HG03378 (cell line): ENCODE data around the gene PODXL2.

ENCODE experiments used
- ATAC-seq: cut with Tn5 transposase; IDR thresholded peaks from one replicate; pipeline ENCODE4 v1.9.1; 2021; ENCODE audit warnings: mild to moderate bottlenecking, moderate library complexity; ENCODE audit not compliant: unreplicated experiment

The PODXL2 gene

DNA sequence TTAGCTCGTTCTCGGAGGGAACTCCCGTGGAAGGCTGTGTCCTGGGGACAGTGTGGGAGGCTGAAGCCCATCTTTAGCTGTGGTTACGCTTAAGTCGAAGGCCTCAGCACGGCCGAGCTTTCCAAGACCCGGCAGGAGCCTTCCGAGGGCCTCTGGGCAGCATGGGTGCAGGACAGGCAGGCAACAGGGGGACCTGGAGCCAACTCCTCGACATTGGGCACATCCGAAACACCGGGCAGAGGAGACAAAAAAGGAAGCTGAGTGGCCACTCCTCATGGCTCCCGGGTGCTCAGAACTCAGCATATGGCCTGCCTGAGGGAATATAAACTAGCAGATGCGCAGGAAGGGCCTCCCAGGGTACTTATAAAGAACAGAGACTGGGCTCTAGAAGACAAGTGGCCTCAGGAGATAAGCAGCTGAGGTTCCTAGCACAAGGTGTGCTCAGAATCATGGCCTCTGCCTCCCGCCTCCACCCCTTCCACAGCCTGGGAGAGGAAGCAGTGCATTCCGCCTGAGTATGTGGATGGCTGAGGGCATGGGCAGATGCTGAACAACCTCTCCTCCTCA is 77.9 kb downstream of the PODXL2 start:
- no peak for ATAC-seq

DNA sequence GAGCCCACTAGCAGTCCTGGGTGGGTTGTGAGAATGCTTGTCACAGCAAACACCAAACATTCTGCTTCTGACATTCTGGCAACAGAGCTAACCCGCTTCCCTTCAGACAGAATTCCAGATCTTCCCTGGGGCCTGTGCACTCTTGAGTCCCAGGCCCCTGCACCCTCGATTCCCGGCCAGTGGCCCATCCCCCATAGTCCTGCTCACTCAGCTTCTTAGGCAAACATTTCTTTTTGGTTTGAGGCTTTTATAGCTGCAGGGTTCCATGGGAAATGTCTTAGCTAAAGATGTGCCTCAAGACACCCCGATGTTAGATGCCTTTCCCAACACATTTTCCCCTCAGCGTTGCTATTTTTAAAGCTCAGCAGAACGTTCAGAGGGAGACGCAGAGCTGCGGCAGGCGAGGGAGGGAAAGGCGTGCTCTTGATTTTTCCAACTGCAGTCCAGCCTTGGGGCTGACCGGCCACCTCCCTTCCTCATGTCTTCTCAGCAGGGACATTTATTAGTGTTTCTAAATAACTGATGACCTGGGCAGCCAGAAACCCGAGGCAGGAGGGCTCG is 78.9 kb downstream of the PODXL2 start:
- ATAC-seq = no peak

DNA sequence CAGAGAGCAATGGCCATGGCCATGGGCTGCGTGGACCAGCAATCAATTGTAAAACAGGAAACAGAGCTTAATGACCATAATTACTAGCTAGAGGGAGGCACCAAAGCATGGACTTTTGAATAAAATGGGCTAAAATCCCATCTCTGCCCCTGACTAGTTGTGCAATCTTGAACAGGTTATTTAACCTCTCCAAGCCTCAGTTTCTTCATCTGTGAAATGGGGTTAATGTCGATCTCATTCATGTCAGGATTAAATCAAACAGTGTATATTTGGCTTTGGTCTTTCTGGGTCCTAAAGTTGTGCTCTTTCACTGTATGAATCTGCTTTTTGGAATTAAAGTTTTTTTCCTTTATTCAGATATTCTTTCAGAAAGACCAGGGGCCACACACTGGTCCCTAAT is 79.9 kb downstream of the PODXL2 start:
- no peak for ATAC-seq

DNA sequence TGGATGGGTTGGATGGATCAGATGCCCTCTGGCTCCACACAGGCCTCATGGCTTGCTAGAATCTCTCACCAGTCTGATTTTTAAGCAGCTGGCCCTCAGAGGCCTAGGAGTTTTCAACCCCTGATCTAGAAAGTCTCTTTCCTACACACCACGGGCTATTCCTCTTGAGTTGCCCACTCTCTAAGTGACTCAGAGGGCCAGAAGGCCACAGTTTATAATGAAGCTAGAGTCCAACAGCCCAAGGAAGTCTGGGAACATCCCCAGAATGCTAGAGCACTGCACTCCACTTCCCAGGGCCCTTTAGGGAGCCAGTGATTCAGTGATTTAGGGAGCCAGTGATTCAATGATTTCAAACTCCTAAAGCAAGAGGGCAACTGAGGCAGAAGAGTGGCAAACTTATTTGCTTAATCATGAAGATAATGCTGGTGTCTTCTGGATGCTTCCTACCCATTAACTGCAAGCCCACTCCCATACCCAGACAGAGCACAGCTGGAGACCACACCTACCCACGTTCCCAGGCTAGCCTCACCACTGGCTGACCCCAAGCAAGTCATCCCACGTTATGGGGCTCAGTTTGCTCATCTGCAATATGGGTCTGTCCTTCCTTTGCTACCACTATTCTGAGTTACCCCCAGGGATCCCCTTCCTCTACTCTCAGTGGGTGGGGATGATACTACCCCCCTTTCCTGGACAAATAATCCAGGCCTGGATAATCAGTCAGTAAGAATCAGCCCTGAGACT is 80.5 kb downstream of the PODXL2 start:
- ATAC-seq = no peak

DNA sequence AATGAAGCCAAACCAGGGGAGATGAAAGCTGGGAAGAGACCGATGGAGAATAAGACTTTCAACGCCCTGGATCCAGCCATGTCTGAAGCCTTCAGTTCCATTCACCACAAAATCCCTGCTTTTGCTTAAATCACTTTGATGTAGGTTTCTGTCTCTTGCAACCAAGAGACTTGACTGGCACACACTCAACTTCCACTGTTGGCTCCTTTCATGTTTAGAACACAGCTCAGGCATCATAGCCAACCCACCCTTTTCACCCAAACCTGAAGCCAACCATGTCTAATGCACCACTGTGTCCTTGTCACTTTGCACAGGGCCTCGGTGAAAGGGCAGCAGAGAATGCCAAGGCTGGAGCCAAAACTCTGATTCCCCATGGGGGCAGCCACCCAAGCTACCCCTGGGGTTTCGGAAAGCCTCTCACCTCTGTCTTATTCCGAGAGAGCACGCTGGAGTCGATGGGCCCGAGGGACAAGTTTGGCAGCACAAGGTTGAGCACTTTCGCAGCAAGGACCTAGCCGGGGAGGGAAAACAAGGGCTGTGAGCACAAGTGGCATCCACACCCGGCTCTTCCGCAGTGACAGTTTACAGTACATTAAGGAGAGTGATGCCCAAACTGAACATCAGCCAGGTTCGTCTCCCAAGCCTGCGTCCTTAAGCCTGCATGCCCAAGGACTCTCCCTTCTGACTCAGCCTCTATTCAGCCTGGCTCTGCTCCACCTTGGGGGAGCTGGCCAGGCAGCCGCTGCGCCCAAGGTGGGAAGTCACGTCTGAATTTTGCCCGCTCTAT is 81.4 kb downstream of the PODXL2 start:
- no peak for ATAC-seq

DNA sequence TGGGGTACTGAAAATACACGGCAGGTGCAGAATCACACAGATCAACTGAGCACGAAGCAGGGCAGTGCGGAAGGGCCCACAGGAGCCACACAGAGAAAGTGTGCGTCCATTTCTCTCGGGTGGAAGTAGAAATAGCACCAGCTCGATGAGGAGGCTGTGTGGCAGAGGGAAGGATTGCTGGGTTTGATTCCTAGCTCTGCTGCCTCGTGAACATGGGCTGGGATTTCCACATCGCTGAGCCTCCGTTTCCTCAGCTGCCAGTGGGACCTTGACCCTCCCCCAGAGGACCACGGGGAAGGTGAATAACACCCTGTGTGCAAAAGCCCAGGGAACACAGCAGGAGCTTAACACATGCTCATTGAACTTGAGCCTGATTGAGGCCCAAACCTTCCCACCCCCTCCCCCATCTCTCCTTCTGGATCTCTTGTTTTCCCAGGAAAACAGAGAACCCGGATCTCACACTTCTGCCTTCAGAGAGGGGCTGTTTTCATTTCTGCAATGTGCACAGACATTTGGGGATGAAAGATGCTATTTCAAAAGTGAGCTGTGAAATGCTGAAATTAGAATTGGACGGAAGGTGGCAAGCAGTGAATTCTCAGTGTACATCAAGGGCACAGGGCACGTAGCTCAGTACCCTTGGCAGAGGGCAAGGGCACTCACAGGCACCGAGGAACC is 82.2 kb downstream of the PODXL2 start:
- no peak for ATAC-seq

DNA sequence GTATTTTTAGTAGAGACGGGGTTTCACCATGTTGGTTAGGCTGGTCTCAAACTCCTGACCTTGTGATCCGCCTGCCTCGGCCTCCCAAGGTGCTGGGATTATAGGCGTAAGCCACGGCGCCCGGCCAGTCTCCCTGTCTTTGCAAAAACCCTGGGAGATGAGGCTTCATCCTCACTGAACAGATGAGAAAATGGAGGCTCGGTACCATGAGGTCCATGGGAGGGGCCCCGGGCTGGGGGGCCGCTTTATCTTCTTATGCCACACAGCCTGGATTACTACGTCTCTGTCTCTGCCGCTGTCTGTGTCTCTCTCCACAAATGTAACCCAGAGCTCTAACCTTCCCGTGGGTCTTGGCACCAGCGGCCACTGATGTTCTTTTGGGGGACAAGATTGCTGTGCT is 82.9 kb downstream of the PODXL2 start:
- no peak for ATAC-seq

DNA sequence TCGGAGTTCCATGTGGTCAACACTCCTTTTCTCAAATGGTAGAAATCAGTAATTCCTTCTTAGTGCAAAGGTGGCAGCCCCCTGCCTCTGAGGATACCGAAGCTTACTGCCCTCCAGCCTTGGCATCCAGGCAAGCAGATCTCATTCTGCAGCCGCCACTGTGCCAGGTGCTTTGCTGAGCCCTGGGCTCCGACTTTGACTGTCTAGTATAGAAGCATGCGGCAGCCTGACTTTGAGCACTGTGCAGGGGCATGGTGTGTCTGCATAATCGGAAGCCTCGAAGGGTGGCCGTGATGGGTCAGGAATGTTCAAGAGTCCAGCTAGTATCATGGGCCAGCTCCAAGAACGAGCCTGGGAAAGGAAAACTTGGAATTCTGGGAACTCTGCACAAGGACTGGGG is 83.5 kb downstream of the PODXL2 start:
- no peak for ATAC-seq

DNA sequence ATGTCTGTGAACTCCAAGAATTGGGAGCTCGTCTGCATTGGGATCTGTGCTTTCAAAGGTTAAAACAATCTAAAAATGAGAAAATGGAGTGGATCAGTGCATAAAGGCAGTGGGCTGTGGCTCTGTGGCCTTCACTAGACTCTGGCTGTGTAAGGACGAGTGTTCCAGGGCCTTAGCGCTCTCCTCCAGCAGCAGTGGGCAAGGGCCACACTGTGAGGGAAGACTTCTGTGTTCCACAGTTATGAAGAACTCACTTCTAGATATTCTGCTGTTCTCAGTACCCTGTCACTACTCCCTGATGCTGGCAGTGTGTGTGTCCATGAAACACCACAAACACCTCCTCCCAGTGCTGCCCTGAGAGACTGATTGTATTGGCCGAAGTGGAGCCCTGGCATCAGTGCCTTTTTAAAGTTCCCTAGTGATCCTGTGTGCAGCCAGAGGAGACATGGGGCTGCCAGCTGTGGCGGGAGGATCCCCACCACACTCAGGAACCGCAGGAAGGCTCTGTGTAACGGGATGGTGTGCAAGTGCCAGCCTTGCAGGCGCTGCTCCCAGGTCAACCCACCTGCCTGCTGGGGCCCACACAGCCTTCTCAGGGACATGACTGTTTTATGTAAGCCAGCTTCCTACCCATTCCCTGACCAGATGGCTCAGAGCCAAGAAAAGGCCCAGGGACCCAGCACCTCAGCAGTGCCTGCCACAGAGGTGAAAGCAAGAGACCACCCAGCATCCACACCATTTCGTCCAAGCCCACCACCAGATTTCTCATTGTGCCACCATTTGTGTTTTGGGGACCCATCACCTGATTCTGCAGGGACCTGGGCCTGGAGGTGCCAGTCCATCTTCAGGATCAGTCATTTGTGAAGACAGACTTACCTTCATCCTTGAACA is 84.1 kb downstream of the PODXL2 start:
- ATAC-seq = no peak

DNA sequence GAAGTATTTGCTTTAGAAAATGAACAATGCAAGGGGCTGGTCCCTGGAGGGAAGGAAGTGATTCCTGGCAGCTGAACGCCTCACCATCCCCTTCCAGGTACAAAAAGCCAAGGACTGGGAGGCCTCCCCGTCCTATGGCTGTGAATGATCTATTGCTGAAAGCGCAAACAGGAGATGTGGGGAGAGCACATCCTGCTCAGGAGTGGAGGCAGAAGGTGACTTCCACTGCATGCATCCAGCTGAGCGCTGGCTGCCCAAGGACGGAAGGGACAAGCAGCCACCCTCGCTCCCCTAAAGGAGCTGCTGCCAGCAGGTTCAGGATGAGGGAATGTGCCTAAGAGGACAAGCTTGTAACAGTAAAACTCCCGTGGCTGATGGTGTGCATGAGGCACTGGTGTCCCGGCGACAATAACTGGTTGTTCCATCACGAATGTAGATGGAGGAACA is 85.2 kb downstream of the PODXL2 start:
- ATAC-seq = no peak

DNA sequence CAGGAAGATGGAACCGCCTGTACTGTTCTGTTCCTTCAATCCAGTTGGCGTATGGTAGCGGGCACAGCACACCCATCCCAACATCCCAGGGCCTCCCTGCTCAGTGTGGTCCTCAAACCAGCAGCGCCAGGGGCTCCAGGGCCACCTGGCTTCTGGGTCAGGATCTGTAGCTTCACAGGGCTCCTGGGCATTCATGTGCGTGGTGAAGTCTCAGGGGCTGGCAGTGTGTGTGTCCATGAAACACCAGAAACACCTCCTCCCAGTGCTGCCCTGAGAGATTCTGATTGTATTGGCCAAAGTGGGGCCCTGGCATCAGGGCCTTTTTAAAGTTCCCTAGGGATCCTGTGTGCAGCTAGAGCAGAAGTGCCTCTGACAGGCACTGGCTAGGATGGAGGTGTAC is 85.9 kb downstream of the PODXL2 start:
- no peak for ATAC-seq

DNA sequence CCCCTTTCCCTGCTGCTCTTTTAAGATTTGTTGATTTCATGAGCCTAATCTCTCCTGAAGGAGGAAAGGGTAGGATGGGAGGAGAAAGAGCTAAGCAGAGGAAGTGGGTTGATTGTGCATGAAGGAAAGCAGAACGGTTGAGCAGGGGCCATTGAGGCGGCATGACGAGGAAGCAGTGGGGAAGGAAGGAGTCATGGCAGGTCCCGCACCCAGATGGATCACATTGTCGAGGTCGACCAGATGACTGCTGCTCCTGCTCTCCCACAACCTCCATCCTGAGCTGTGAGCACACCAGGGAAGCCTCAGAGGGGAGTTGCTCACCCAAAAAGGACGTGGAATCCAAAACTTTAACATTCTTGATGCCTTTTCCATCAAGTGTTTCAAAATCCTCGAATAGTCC is 86.5 kb downstream of the PODXL2 start:
- ATAC-seq = no peak

DNA sequence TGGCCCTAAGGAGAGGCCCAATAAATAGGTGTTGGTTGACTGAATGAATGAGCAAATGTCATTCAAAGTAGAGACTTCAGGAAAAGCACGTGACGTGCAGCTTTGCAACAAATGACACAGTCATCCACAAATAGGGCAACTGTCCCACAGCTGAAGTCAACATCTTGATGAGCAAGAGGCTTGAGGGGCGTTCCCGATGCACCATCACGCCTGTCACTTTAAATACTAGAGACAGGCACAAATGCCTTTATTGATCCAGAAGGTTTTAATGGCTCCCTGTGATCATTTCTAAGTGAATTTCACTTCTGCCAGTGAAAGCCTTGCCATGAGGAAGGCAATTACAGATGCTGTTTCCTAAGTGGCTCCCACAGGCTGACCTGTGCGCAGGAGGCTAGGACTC is 87.4 kb downstream of the PODXL2 start:
- ATAC-seq = no peak

DNA sequence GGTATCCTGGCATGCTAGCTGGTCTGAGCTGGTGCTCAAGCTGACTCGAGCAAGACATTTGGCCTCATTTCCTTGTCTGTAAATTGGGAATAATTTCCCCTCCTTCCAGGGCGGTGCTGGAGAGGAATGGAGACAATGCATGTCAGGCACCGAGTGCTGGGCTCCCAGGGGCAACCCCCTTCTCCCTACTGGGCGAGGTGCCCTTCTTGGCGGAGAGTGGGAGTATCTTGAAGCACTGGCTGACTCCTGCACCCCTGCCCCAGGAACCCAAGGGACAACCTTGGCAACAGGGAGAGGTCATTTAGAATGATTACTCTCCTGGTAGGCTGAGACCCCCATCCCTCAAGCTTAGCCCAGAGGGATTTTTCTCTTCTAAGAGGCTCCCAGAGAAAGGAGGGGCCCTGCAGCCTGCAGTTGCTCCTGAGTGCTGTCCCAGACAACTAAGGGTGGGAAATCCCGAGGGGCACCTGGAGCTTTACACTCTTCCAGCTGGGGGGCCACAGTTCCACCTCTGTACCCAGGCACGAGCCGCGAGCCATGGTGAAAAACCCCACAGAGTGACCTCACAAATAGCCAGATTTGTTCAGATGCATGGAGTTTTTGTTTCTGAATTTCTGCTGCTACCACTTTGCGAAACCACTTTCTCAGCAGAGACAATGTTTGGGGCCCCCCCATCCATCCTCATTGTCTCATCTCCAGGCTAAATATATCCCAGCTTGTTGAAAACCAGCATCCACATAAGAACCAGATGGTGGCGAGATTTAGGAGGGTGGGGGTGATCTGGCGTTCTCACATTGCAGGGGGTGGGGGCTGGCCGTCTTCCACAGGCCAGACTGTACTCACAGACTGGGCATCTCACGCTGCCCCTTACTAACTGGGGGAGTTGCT is 88.6 kb downstream of the PODXL2 start:
- ATAC-seq = no peak

DNA sequence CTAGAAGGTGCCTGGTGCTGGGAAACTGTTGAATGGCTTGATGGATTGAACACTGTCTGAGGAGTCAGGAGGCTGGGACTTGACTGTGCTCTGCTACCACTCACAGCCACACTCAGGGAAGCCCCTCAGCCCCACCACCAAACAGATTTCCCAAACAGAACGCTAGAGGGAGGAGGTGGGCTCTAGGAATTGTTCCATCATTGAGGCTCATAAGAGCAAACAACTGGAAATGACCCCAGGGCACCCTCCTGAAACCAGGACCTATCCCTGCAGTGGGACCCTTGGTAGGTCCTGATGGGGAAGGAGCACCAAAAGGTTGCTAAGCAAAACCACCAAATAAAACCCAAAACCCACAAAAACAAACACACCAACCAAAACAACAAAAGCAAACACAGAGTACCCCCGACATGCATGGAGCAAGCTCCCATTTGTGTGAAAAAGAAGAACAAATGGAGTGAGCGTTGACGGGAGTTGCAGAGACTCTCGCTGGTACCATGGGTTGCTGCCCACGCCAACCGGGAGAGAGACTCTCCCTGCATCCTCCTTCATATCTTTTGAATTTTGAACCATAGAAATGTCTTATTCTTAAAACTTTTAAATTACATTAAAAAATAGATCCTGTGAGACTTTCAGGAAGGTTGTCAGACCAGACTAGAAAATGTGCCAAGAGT is 89.4 kb downstream of the PODXL2 start:
- no peak for ATAC-seq

DNA sequence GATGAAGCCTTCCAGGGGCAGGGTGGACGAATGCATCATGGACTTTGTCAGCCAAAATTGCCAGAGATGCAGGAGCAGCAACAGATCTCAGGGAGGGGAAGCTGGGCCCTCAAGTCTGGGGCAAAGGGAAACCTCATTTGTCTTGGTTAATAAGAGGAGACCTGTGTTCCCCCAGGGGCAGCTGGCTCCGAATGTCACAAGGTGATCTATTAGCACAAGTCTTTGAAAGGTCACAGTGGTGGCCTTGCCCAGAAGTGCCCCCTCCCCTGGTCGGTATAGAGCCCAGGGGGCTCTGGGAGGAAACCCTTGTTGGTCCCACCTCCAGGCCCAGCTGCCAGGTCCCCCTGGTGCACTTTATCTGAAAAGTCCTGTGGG is 89.9 kb downstream of the PODXL2 start:
- no peak for ATAC-seq

DNA sequence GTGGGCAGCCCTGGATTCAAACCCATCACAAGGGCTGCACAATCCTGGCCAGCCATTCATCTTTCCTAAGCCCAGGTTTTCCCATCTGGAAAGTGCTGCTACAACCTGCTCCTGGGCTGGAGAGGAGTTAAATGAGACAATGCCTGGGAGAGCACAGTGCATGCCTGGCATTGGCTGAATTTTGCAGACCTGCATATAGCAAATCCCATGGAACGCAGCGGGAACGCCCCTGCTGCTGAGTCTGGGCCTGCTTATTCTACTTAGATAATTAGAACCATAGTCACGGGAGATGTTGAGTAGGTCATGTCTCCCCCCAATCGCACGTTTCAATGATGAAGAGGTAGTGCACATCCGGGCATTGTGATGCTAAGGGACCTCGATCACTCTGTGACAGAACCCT is 90.4 kb downstream of the PODXL2 start:
- no peak for ATAC-seq

DNA sequence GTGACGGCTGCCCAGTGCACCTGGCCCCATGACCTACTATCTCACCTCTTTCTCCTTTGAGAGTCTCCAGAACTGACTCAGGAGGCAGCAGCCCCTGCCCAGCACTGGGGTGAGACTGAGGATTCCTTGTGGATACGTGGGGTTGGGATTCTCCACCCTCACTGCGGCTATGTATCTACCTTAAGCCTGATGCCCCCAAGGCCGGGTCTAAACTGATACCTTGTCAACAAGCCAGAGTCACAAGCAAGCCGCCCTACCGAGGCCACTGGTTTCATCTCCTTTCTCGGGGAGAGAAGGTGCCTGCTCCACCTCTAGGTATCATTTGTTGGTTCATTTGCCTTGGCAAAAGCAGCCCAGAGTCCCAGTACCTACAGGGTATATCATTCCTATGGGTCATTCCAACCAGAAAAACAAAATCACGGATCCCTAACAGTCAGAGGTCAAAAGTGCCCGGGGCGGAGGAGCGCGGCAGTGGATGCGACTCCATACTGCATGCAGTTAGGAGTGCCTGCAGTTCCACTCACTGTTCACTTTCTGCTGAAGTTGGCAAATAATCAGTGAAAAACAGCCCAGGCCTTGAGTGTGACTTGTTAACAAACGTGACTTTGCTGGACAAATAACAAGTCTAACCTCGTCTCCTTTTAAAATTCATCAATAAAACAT is 91.3 kb downstream of the PODXL2 start:
- ATAC-seq = no peak
